ENCODE measurements around the gene SPATA1. TPM values are rescaled to one million over a fixed set of nuclear protein-coding genes. Genes with fewer than 3 reads are reported as not detected.
A peak's percentile ranks its signal among the peaks of the same experiment; 100 is the strongest.

Gene SPATA1
- total RNA-seq = 1.0 to 2.1 TPM (median 1.1 TPM) in 3 replicates
- long read RNA-seq, partial matches to known transcripts = 0 of 1 reads
- long read RNA-seq, other reads (novel, unspliced or antisense) = 1 of 1 reads

GRCh38 chr1:84506002-84506728, at the start of gene SPATA1, which contains the start of gene GNG5:
Gene SPATA1 (plus strand): TSS chr1:84506386. CDS start chr1:84516360, 9,974 bp downstream.
Gene GNG5 (minus strand): TSS chr1:84506581. CDS start chr1:84506091, 490 bp downstream.
- H3K9me3 Mint-ChIP-seq (ENCODE audit: low read depth) = peaks cover 14% of the 10 kb centered on the region
- peak; percentile 33 for TF ChIP-seq CTCF (IDR thresholded peaks at IDR 0.05)
- no peaks in the 10 kb centered on the region for H3K27me3 Mint-ChIP-seq (ENCODE audit: low read depth)
- peaks cover 13% of the 10 kb centered on the region for H3K36me3 Mint-ChIP-seq (ENCODE audit: low read depth)
- H3K4me3 Mint-ChIP-seq (ENCODE audit: unreplicated experiment) = peak within 1 kb of the TSS; percentile 99
- peak; percentile 100 for DNase-seq (ENCODE audit: low spot score)
- H3K27ac Mint-ChIP-seq (ENCODE audit: unreplicated experiment) = peak within 1 kb of the TSS; percentile 100
- H3K4me1 Mint-ChIP-seq (ENCODE audit: low read depth) = peaks cover 49% of the 10 kb centered on the region

- H3K4me1 Mint-ChIP-seq (ENCODE audit: low read depth) = no peaks in the 10 kb centered on the region
- H3K27me3 Mint-ChIP-seq (ENCODE audit: low read depth) = peaks cover 49% of the 10 kb centered on the region
- H3K9me3 Mint-ChIP-seq (ENCODE audit: low read depth) = no peaks in the 10 kb centered on the region
- no peak overlapping the region for H3K4me3 Mint-ChIP-seq (ENCODE audit: unreplicated experiment)
- DNase-seq (ENCODE audit: low spot score) = no peak
- no peak for TF ChIP-seq CTCF (IDR thresholded peaks at IDR 0.05)
- peaks cover 3% of the 10 kb centered on the region for H3K36me3 Mint-ChIP-seq (ENCODE audit: low read depth)
- no peak overlapping the region for H3K27ac Mint-ChIP-seq (ENCODE audit: unreplicated experiment)
These were observed 44.1 kb upstream of the SPATA1 start for GRCh38 chr1:84462118-84462517.

- no peaks in the 10 kb centered on the region for H3K4me1 Mint-ChIP-seq (ENCODE audit: low read depth)
- no peak for DNase-seq (ENCODE audit: low spot score)
- peaks cover 54% of the 10 kb centered on the region for H3K27me3 Mint-ChIP-seq (ENCODE audit: low read depth)
- H3K27ac Mint-ChIP-seq (ENCODE audit: unreplicated experiment) = no peak overlapping the region
- no peak for TF ChIP-seq CTCF (IDR thresholded peaks at IDR 0.05)
- no peak overlapping the region for H3K4me3 Mint-ChIP-seq (ENCODE audit: unreplicated experiment)
- no peaks in the 10 kb centered on the region for H3K9me3 Mint-ChIP-seq (ENCODE audit: low read depth)
- H3K36me3 Mint-ChIP-seq (ENCODE audit: low read depth) = peaks cover 2% of the 10 kb centered on the region
These were observed 38.9 kb upstream of the SPATA1 start for GRCh38 chr1:84467298-84467697.

DNA sequence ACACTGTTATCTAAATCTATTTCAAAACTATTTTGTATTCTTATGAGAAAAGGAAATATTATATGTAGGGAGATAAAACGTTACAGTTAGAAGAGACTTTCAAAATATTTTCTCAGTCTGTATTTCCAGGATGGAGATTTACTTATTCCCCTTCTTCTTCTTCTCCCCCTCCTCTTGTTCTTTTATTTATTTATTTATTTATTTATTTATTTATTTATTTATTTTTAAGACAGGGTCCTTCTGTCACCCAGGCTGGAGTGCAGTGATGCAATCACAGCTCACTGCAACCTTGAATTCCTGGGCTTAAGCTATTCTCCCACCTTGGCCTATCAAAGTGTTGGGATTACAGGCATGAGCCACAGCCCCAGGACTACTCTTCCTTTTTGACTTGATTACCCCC, 30.0 kb upstream of the SPATA1 start:
- H3K4me3 Mint-ChIP-seq (ENCODE audit: unreplicated experiment) = no peak overlapping the region

More for the DNA sequence above, 30.0 kb upstream of the SPATA1 start:
- TF ChIP-seq CTCF (IDR thresholded peaks at IDR 0.05) = no peak
- H3K27me3 Mint-ChIP-seq (ENCODE audit: low read depth) = peaks cover 31% of the 10 kb centered on the region
- peaks cover 9% of the 10 kb centered on the region for H3K9me3 Mint-ChIP-seq (ENCODE audit: low read depth)
- H3K27ac Mint-ChIP-seq (ENCODE audit: unreplicated experiment) = no peak overlapping the region
- peaks cover 21% of the 10 kb centered on the region for H3K4me1 Mint-ChIP-seq (ENCODE audit: low read depth)
- DNase-seq (ENCODE audit: low spot score) = no peak
- peaks cover 15% of the 10 kb centered on the region for H3K36me3 Mint-ChIP-seq (ENCODE audit: low read depth)

Measured in chondrocyte (in vitro differentiated cells).